ENCODE measurements around the gene SNAI3.

The SNAI3 gene

GRCh38 chr16:88723507-88723887 lies 37.2 kb upstream of the SNAI3 start:
- POLR2A ChIA-PET, result no interaction called here
- TF ChIP-seq CTCF (IDR thresholded peaks at IDR 0.05; ENCODE audit: insufficient read depth, low read length, missing control alignments), result no peak
- H3K4me3 ChIP-seq (ENCODE audit: low read depth, low read length), result no peak overlapping the region
- no peak for DNase-seq (ENCODE audit: low read depth, low spot score)
- CTCF ChIA-PET, result interaction anchor here (1.0 to 1.3 kb wide), 3 partner anchors 14 to 65 kb away, joined by 3 to 4 read pairs (median 3); no protein-coding TSS in a partner anchor

GRCh38 chr16:88722784-88723506 lies 36.6 kb upstream of the SNAI3 start:
- ChIA-PET POLR2A (no interaction called here), CTCF (interaction anchor here (1.0 to 3.3 kb wide), 3 partner anchors 14 to 65 kb away, joined by 3 to 10 read pairs (median 4); no protein-coding TSS in a partner anchor)
- DNase-seq (ENCODE audit: low read depth, low spot score), result no peak
- H3K4me3 ChIP-seq (ENCODE audit: low read depth, low read length), result no peak overlapping the region
- TF ChIP-seq CTCF (IDR thresholded peaks at IDR 0.05; ENCODE audit: insufficient read depth, low read length, missing control alignments), result no peak

- no peak for DNase-seq (ENCODE audit: low read depth, low spot score)
- ChIA-PET CTCF (interaction anchor here (3.3 kb wide), 1 partner anchor 15 kb away, joined by 10 read pairs; no protein-coding TSS in a partner anchor), POLR2A (no interaction called here)
- no peak overlapping the region for H3K4me3 ChIP-seq (ENCODE audit: low read depth, low read length)
- TF ChIP-seq CTCF (IDR thresholded peaks at IDR 0.05; ENCODE audit: insufficient read depth, low read length, missing control alignments), result no peak
These were observed 35.8 kb upstream of the SNAI3 start for GRCh38 chr16:88721815-88722755.

GRCh38 chr16:88721236-88721635 lies 34.9 kb upstream of the SNAI3 start:
- ChIA-PET CTCF (interaction anchor here (1.7 to 3.3 kb wide), 2 partner anchors 16 to 22 kb away, joined by 6 to 10 read pairs; no protein-coding TSS in a partner anchor), POLR2A (no interaction called here)
- no peak for DNase-seq (ENCODE audit: low read depth, low spot score)
- H3K4me3 ChIP-seq (ENCODE audit: low read depth, low read length), result no peak overlapping the region
- TF ChIP-seq CTCF (IDR thresholded peaks at IDR 0.05; ENCODE audit: insufficient read depth, low read length, missing control alignments), result no peak

GRCh38 chr16:88720396-88720970 lies 34.2 kb upstream of the SNAI3 start:
- TF ChIP-seq CTCF (IDR thresholded peaks at IDR 0.05; ENCODE audit: insufficient read depth, low read length, missing control alignments), result no peak
- CTCF ChIA-PET, result interaction anchor here (0.9 to 3.3 kb wide), 3 partner anchors 12 to 23 kb away, joined by 3 to 10 read pairs (median 6); no protein-coding TSS in a partner anchor
- POLR2A ChIA-PET, result no interaction called here
- H3K4me3 ChIP-seq (ENCODE audit: low read depth, low read length), result no peak overlapping the region
- DNase-seq (ENCODE audit: low read depth, low spot score), result no peak

All from AG04449 (cell line).